ENCODE measurements around the gene MOB3C. TPM values are rescaled to one million over a fixed set of nuclear protein-coding genes. Genes with fewer than 3 reads are reported as not detected.

The MOB3C gene
- polyA plus RNA-seq, 1 donor from 2014 or later: 0.41 TPM

DNA sequence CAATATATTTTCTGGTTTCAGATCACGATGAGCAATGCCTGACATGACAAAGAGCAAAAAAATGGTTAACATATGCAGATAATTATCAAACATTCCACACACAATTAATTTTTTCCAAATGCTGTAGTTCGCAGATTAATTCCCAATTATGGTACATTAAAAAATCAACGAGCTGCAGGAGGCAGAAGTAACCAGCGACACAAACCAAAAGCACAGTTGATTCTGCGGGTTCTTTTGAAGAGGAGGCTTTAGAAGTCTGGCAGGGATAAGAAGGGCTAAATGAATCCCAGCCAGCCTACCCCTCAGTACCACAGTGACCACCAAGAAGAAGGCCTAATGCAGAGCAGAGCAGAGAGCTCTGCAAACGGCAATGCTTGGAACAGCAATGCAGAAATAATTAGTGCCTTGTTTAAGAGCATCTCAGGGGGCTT, 48.1 kb downstream of the MOB3C start:
- no peaks in the 10 kb centered on the region for H3K9me2 ChIP-seq (ENCODE audit: insufficient read depth, low read length)
- H3K4me2 ChIP-seq (ENCODE audit: low read length): no peak overlapping the region
- H3K27ac ChIP-seq (ENCODE audit: low read length): no peak overlapping the region
- no peaks in the 10 kb centered on the region for H3K27me3 ChIP-seq (ENCODE audit: insufficient read depth, low read depth, low read length)
- no peak overlapping the region for H2AFZ ChIP-seq (ENCODE audit: low read depth, low read length)
- H3F3A ChIP-seq (ENCODE audit: insufficient read depth, low read length, poor library complexity, severe bottlenecking): no peaks in the 10 kb centered on the region
- TF ChIP-seq, protein P1, sequence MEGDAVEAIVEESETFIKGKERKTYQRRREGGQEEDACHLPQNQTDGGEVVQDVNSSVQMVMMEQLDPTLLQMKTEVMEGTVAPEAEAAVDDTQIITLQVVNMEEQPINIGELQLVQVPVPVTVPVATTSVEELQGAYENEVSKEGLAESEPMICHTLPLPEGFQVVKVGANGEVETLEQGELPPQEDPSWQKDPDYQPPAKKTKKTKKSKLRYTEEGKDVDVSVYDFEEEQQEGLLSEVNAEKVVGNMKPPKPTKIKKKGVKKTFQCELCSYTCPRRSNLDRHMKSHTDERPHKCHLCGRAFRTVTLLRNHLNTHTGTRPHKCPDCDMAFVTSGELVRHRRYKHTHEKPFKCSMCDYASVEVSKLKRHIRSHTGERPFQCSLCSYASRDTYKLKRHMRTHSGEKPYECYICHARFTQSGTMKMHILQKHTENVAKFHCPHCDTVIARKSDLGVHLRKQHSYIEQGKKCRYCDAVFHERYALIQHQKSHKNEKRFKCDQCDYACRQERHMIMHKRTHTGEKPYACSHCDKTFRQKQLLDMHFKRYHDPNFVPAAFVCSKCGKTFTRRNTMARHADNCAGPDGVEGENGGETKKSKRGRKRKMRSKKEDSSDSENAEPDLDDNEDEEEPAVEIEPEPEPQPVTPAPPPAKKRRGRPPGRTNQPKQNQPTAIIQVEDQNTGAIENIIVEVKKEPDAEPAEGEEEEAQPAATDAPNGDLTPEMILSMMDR (IDR thresholded peaks at IDR 0.05; ENCODE audit: poor library complexity, severe bottlenecking): no peak
- TF ChIP-seq EP300 (conservative IDR thresholded peaks at IDR 0.05; ENCODE audit: poor library complexity, severe bottlenecking) (no peak), MXI1 (conservative IDR thresholded peaks at IDR 0.05; ENCODE audit: poor library complexity, severe bottlenecking) (no peak), TAF1 (IDR thresholded peaks at IDR 0.05; ENCODE audit: low read depth) (no peak), SMC3 (conservative IDR thresholded peaks at IDR 0.05; ENCODE audit: poor library complexity) (no peak), REST (IDR thresholded peaks at IDR 0.05; ENCODE audit: borderline replicate concordance) (no peak), EZH2 (IDR thresholded peaks at IDR 0.05; ENCODE audit: borderline replicate concordance, insufficient read depth, low read length, poor library complexity, severe bottlenecking) (no peak), POLR2AphosphoS5 (IDR thresholded peaks at IDR 0.05) (no peak), RAD21 (conservative IDR thresholded peaks at IDR 0.05) (no peak)
- H3K36me3 ChIP-seq (ENCODE audit: insufficient read depth, low read length): peaks cover 5% of the 10 kb centered on the region
- H3K9ac ChIP-seq (ENCODE audit: low read length): no peak overlapping the region
- H3K9me3 ChIP-seq (ENCODE audit: low read length): peaks cover 6% of the 10 kb centered on the region
- H3K4me3 ChIP-seq (ENCODE audit: low read length): no peak overlapping the region
- H4K20me1 ChIP-seq (ENCODE audit: insufficient read depth): no peaks in the 10 kb centered on the region
- no peaks in the 10 kb centered on the region for H3K79me2 ChIP-seq (replicated peaks; ENCODE audit: insufficient read depth, low read length)

GRCh38 chr1:46563341-46563740, 53.3 kb downstream of the MOB3C start:
- H3F3A ChIP-seq (ENCODE audit: insufficient read depth, low read length, poor library complexity, severe bottlenecking): no peaks in the 10 kb centered on the region
- TF ChIP-seq EZH2 (IDR thresholded peaks at IDR 0.05; ENCODE audit: borderline replicate concordance, insufficient read depth, low read length, poor library complexity, severe bottlenecking) (no peak), TAF1 (IDR thresholded peaks at IDR 0.05; ENCODE audit: low read depth) (no peak), SMC3 (conservative IDR thresholded peaks at IDR 0.05; ENCODE audit: poor library complexity) (no peak), RAD21 (conservative IDR thresholded peaks at IDR 0.05) (no peak), REST (IDR thresholded peaks at IDR 0.05; ENCODE audit: borderline replicate concordance) (no peak), EP300 (conservative IDR thresholded peaks at IDR 0.05; ENCODE audit: poor library complexity, severe bottlenecking) (no peak), POLR2AphosphoS5 (IDR thresholded peaks at IDR 0.05) (no peak), MXI1 (conservative IDR thresholded peaks at IDR 0.05; ENCODE audit: poor library complexity, severe bottlenecking) (no peak)
- TF ChIP-seq, protein P1 (IDR thresholded peaks at IDR 0.05; ENCODE audit: poor library complexity, severe bottlenecking): no peak
- H3K36me3 ChIP-seq (ENCODE audit: insufficient read depth, low read length): peaks cover 5% of the 10 kb centered on the region
- H3K9me3 ChIP-seq (ENCODE audit: low read length): peaks cover 6% of the 10 kb centered on the region
- H4K20me1 ChIP-seq (ENCODE audit: insufficient read depth): no peaks in the 10 kb centered on the region
- no peak overlapping the region for H3K4me3 ChIP-seq (ENCODE audit: low read length)
- no peaks in the 10 kb centered on the region for H3K27me3 ChIP-seq (ENCODE audit: insufficient read depth, low read depth, low read length)
- H3K4me2 ChIP-seq (ENCODE audit: low read length): no peak overlapping the region
- no peaks in the 10 kb centered on the region for H3K79me2 ChIP-seq (replicated peaks; ENCODE audit: insufficient read depth, low read length)
- no peak overlapping the region for H2AFZ ChIP-seq (ENCODE audit: low read depth, low read length)
- no peak overlapping the region for H3K9ac ChIP-seq (ENCODE audit: low read length)
- H3K9me2 ChIP-seq (ENCODE audit: insufficient read depth, low read length): no peaks in the 10 kb centered on the region
- H3K27ac ChIP-seq (ENCODE audit: low read length): no peak overlapping the region

All from neural cell (in vitro differentiated cells).